Islet precursor cell (in vitro differentiated cells): ENCODE results near the gene IGSF3.

Experiments used
- DNase-seq: peaks from one replicate; pipeline ENCODE4 v3.0.0-alpha.2; 2018

Gene IGSF3

DNA sequence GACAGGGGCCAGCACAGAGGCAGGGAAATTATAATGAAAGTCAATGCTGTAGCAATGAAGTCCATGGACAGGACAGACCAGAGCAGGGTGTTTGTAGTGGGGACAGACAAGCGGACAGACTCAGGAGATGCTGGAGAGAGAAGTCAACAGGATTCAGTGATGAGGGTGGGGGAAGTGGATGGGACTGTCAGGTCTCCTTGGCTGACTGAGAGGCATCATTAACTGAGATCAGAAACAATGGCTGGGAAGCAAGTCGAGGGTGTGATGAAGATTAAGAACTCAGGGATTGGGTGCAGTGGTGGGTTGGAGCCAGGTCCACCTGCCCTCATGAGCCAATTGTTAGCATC is 122.2 kb downstream of the IGSF3 start:
- DNase-seq: no peak

DNA sequence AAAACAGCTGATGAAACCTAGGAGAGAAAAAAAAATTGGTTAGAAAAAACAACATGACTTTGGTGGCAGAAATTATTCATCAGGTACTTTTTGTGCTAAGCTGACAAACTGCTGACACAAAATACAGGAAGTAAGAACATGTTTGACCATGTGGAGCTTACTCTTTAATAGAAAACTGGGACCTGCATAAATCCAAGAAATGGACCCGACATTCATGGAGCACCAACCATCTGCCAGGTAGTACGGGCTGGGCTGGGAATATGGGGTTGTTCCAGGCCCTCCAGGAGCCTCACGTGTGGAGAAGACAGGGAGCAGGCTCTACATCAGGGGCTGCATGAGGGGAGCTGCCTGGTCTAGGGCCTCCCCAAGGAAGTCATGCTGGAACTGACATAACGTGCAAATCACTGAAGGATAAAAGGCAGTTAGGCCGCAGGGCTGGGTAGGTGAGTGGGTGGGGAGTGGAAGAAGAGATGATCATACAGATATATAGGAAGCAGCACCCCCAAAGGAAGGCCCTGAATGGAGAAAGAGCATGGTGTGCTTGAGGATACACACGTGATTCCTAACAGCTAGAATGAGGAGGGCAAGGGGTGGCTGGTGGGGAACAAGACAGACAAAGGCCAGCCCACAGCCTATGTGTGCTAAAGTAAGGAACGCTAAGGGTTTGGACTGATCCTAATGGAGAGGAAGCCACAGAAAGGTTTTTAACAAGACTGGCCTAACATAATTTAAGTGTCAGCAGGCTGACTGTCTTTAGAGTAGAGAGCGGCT is 122.8 kb downstream of the IGSF3 start:
- DNase-seq: no peak

GRCh38 chr1:116540088-116540487 is 127.4 kb downstream of the IGSF3 start:
- no peak for DNase-seq

DNA sequence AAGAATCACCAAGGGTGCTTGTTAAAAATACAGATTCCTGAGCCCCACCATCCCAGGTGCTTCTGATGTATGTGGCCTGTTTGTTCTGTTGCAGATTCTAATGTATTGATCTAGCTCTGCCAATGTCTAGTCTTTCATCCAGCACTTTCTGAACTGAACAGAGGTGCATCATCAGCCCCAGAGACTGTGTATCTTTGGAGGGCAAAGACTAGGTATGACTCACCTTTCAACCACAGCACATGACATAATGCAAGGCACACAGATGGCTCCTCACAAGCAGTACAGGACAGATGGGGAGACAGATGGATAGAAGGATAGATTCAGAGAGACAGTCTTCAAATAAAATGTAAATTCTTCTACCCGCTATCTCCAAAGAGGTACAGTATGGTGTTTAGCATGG is 129.0 kb downstream of the IGSF3 start:
- no peak for DNase-seq

DNA sequence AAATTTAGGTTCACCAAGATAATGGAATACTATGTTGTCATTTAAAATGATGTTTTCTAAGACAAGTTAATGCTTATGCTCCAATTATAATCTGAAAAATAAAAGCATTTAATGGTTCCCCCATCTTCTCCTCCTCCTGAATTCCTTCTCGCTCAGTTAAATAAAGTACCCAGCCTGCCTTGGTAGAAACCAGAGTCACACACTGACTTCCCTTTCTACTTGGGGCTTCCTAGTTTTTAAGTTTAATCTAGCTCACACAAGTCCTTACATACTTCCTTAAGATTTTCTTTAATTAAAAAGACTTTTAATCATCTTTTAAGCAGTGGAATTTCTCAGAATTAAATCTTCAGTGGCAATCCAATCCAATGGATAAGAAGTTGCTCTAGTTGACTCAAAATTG is 129.6 kb downstream of the IGSF3 start:
- DNase-seq: no peak

GRCh38 chr1:116537040-116537831 is 130.3 kb downstream of the IGSF3 start:
- DNase-seq: no peak

DNA sequence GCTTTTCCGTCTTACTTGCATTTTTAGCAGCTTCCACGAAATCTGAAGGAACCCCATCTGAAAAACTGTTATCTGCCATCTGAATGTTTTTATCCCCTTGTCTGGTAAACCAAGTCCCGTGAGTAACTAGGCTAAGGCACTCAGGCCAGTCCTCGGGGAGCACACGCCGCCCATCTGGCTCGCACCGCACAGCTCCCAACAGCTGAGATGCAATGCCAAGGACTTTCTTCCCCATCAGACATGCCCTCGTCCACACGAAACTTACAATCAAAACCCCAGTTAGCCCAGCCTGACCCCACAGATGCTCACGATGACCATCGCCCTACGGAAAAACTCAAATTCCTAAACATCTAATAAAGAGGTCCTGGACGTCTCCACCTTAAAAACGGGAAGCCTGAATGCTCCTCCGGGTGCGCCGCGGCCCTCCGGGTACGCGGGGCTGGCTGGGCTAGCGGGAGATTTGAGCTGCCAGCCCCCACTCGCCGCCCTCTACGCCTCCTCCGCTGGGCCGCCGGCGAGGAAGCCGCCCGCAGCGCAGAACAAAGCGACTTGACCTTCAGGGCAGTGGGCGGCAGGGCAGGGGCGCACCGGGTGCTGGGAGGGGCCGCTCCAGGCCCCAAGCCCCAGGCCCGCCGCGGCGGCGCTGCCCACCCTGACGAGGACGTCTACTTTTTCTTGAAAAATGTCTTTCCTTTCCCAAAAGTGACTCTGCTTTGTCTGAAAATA is 133.4 kb downstream of the IGSF3 start:
- no peak for DNase-seq

GRCh38 chr1:116533429-116533820 is 134.1 kb downstream of the IGSF3 start:
- no peak for DNase-seq

- no peak for DNase-seq
Observed at GRCh38 chr1:116532671-116533428, 134.7 kb downstream of the IGSF3 start.

DNA sequence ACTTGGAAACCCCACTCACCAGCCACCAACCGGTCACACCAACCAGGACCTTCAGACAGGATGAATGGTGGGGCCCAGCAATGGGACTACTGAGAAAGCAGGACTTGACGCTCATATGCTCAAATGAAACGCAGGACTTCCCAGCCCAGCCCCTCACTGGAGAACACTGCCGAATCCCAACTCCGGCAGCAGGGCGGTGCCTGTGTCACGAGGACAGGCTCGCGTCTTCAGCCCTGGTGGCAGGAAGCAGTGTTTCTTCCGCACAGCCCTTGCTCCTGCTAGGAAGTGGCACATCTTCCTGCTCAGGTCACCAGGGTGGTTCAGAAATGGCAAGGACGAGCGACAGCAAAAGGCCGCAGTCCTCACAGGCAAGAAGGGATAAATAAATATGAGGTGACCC is 135.6 kb downstream of the IGSF3 start:
- DNase-seq: peak; percentile 37

DNA sequence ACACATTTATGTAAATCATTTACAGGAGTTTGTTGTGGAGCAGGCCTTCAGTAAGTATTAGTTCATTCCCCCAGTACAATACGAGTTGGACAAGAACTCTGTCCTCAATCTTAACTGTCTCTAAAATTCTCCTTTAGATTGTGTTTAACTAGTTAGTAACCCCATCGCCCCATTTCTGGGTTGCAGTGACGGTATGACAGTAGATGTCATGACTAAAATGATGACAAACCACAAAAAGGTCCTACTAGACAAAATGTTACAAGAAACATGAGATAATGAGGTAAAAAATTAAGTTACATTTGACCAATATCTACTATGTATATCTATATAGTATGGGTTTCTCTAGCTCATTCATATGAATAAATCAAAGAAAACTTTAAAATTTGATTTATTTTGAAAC is 137.9 kb downstream of the IGSF3 start:
- no peak for DNase-seq

- no peak for DNase-seq
Observed at GRCh38 chr1:116529199-116529631, 138.3 kb downstream of the IGSF3 start.

DNA sequence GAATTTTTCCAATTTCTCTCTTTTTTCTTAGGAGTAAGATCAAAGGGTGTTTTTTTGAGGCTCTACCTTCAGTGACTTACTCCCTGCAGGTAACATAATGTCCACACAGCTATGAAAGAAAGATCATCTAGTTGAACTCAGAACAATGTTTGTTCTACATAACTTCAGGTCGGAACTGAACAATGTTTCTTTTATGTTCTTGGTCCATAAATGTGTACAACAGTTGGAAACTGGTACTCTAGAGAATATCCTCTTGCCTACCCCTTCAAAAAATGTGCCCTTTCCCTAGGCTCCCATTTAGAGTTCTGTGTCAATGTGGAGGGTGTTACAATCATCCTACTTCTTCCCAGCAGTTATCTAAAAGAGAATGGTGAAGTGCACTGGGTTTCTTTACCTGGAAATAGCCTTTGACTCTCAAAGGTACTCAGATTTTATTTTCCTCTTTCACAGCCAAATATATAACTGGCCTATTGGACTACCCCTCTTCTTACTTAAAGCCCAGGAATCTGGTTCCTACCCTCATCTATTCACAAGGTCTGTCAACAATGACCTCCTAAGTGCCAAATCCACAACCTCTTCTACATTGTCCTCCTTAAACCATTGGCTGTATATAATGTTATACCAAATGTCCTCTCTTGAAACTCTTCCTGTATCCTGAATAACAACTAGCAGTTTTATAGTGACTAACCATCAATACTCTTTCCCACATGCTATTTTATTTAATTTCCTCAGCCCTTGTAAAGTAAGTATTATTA is 139.0 kb downstream of the IGSF3 start:
- no peak for DNase-seq

GRCh38 chr1:116525440-116525839 is 142.1 kb downstream of the IGSF3 start:
- no peak for DNase-seq
